MM.1S (cell line): ENCODE results near the gene DUSP28.

Source experiments
- CTCF ChIP-seq: fragments of 300-600 bp; sonication (generic); IDR thresholded peaks from 2 replicates; pipeline ENCODE4 v1.5.1; 2016; ENCODE audit warnings: antibody characterized with exemption, low read length, mixed read lengths
- EZH2 ChIP-seq: fragments of 300-600 bp; sonication (generic); optimal IDR thresholded peaks from 2 replicates; pipeline ENCODE3; 2017; ENCODE audit warnings: low read depth, mild to moderate bottlenecking, antibody characterized with exemption, low read length, mixed read lengths

- TF ChIP-seq CTCF, result no peak
- no peak for TF ChIP-seq EZH2
Observed at GRCh38 chr2:240597054-240597418, 36.9 kb downstream of the DUSP28 start.
